PFSK-1 (cell line): ENCODE data around the gene CD83.

Experiments
- POLR2AphosphoS5 ChIP-seq: IDR thresholded peaks from 2 replicates; pipeline ENCODE4 v1.6.1; 2012; ENCODE audit warnings: low read depth, mild to moderate bottlenecking, control low read depth, low read length, moderate library complexity
- SIN3A ChIP-seq: IDR thresholded peaks from 2 replicates; pipeline ENCODE4 v1.6.1; 2012; ENCODE audit warnings: mild to moderate bottlenecking, low read length, moderate library complexity, borderline replicate concordance; ENCODE audit not compliant: insufficient read depth
- TAF1 ChIP-seq: IDR thresholded peaks from 2 replicates; pipeline ENCODE4 v1.6.1; 2012; ENCODE audit warnings: low read length, control low read depth, borderline replicate concordance; ENCODE audit not compliant: insufficient read depth
- TF ChIP-seq, protein P1 (sequence below), 2 experiments: IDR thresholded peaks; 2 replicates each; pipeline versions ENCODE4 v1.6.1 to v1.8.0; 2011 to 2012; ENCODE audit warnings: low read depth in 2 of 2, low read length in 2 of 2, control low read depth in 1 of 2, inconsistent platforms in 1 of 2, mild to moderate bottlenecking in 1 of 2, moderate library complexity in 1 of 2; ENCODE audit not compliant: insufficient read depth in 1 of 2

DNA sequence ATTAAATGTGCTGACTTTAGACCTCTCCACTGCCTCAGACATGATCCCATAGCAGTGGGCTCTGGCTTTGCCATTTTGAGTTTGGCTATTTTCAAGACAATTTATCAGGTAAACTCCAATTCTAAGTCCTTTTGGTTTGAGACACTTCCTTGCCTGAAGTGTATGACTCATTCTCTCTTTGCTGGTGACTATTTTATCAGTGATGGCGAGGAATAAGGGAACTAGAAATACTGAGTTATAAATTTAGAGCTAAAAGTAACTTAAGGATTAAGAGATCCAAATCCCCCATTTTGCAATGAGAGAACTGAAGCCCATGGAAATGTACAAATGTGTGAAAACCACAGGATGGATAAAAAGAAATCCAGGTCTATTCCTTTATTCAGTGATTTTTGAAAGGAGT is 30.9 kb upstream of the CD83 start:
- TF ChIP-seq TAF1: no peak
- TF ChIP-seq POLR2AphosphoS5: no peak
- TF ChIP-seq, protein P1, sequence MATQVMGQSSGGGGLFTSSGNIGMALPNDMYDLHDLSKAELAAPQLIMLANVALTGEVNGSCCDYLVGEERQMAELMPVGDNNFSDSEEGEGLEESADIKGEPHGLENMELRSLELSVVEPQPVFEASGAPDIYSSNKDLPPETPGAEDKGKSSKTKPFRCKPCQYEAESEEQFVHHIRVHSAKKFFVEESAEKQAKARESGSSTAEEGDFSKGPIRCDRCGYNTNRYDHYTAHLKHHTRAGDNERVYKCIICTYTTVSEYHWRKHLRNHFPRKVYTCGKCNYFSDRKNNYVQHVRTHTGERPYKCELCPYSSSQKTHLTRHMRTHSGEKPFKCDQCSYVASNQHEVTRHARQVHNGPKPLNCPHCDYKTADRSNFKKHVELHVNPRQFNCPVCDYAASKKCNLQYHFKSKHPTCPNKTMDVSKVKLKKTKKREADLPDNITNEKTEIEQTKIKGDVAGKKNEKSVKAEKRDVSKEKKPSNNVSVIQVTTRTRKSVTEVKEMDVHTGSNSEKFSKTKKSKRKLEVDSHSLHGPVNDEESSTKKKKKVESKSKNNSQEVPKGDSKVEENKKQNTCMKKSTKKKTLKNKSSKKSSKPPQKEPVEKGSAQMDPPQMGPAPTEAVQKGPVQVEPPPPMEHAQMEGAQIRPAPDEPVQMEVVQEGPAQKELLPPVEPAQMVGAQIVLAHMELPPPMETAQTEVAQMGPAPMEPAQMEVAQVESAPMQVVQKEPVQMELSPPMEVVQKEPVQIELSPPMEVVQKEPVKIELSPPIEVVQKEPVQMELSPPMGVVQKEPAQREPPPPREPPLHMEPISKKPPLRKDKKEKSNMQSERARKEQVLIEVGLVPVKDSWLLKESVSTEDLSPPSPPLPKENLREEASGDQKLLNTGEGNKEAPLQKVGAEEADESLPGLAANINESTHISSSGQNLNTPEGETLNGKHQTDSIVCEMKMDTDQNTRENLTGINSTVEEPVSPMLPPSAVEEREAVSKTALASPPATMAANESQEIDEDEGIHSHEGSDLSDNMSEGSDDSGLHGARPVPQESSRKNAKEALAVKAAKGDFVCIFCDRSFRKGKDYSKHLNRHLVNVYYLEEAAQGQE (IDR thresholded peaks at IDR 0.05; ENCODE audit: insufficient read depth in 1 of 2, low read depth in 2 of 2, low read length in 2 of 2): no peak
- TF ChIP-seq SIN3A: no peak
